ENCODE measurements around the gene NOD2. TPM values are rescaled to one million over a fixed set of nuclear protein-coding genes. Genes with fewer than 3 reads are reported as not detected.

The NOD2 gene
- total and polyA plus RNA-seq, 2 of the 13 experiments (the other 11 are each of a cell fraction or from before 2014, with no cell fraction given), result 0.27 to 0.81 TPM

DNA sequence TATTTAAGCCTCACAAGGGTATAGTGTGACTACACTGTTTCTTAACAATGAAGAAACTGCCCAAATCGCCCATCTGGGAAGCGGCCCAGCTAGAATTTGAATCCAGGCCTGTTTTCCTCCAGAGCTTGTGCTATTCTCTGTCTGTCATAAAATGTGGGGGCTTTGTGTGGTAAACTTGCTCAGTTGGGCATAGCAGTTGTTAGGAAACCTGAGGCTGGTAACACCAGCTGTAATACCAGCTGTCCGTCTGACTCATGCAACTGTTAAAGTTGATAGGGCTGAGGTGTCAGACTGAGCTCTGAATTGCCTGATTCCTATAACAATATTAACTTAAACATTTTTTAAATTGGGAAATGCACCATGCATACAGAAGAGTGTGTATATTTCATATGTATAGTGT lies 9.3 kb downstream of the NOD2 start:
- intact Hi-C loops (cut with micrococcal nuclease; ENCODE audit: unreplicated experiment) (no loop called here), in situ Hi-C loops (cut with HindIII; ENCODE audit: extremely low pct_ligation_motif_present, low pct_unique_long_range_greater_than_20kb) (no loop called here)
- no peak overlapping the region for H3K9ac ChIP-seq (ENCODE audit: insufficient read depth, low read depth, low read length)
- POLR2A ChIA-PET, result no interaction called here
- CTCF ChIA-PET (ENCODE audit: low intra/inter-chr PET ratio, low total read pairs), result no interaction called here
- H4K20me1 ChIP-seq (ENCODE audit: insufficient read depth, low read length), result no peaks in the 10 kb centered on the region
- peaks cover 25% of the 10 kb centered on the region for H3K9me3 ChIP-seq (ENCODE audit: low read length)
- no peak for ATAC-seq
- no peak for FAIRE-seq
- no peak overlapping the region for H3K4me2 ChIP-seq (ENCODE audit: low read depth, low read length)
- no peak overlapping the region for H3K27ac ChIP-seq (ENCODE audit: extremely low read length, insufficient read depth, low read length)
- DNase-seq (ENCODE audit: low spot score), result no peak
- H3K27me3 ChIP-seq (ENCODE audit: control insufficient read depth in 1 of 2, insufficient read depth in 2 of 2, low read length in 2 of 2), result 0 out of 5 replicates have a peak, but pooled peaks cover 0 to 7% of the 10 kb centered on the region in 2 experiments
- H3K4me3 ChIP-seq (replicated peaks in 1 of 3; ENCODE audit: insufficient read depth in 1 of 3, low read depth in 2 of 3, low read length in 3 of 3), result no peak overlapping the region
- no peaks in the 10 kb centered on the region for H3K79me2 ChIP-seq (ENCODE audit: insufficient read depth, low read length)
- 57% methylated on average over 3 of the region's 3 CpGs for WGBS (ENCODE audit: low lambda C conversion rate)
- BruUV-seq (replicated peaks), result no TSS peak
- peaks cover 23% of the 10 kb centered on the region for H3K4me1 ChIP-seq (ENCODE audit: insufficient read depth, low read length)
- TF ChIP-seq ZNF747 (CRISPR knock-in tag; IDR thresholded peaks at IDR 0.05; ENCODE audit: borderline replicate concordance) (no peak), ZSCAN25 (CRISPR knock-in tag; IDR thresholded peaks at IDR 0.05) (no peak), GATA4 (IDR thresholded peaks at IDR 0.05; ENCODE audit: borderline replicate concordance, low read depth) (no peak), MAFF (IDR thresholded peaks at IDR 0.05; ENCODE audit: low read depth, low read length) (no peak)
- TF ChIP-seq, protein P1, sequence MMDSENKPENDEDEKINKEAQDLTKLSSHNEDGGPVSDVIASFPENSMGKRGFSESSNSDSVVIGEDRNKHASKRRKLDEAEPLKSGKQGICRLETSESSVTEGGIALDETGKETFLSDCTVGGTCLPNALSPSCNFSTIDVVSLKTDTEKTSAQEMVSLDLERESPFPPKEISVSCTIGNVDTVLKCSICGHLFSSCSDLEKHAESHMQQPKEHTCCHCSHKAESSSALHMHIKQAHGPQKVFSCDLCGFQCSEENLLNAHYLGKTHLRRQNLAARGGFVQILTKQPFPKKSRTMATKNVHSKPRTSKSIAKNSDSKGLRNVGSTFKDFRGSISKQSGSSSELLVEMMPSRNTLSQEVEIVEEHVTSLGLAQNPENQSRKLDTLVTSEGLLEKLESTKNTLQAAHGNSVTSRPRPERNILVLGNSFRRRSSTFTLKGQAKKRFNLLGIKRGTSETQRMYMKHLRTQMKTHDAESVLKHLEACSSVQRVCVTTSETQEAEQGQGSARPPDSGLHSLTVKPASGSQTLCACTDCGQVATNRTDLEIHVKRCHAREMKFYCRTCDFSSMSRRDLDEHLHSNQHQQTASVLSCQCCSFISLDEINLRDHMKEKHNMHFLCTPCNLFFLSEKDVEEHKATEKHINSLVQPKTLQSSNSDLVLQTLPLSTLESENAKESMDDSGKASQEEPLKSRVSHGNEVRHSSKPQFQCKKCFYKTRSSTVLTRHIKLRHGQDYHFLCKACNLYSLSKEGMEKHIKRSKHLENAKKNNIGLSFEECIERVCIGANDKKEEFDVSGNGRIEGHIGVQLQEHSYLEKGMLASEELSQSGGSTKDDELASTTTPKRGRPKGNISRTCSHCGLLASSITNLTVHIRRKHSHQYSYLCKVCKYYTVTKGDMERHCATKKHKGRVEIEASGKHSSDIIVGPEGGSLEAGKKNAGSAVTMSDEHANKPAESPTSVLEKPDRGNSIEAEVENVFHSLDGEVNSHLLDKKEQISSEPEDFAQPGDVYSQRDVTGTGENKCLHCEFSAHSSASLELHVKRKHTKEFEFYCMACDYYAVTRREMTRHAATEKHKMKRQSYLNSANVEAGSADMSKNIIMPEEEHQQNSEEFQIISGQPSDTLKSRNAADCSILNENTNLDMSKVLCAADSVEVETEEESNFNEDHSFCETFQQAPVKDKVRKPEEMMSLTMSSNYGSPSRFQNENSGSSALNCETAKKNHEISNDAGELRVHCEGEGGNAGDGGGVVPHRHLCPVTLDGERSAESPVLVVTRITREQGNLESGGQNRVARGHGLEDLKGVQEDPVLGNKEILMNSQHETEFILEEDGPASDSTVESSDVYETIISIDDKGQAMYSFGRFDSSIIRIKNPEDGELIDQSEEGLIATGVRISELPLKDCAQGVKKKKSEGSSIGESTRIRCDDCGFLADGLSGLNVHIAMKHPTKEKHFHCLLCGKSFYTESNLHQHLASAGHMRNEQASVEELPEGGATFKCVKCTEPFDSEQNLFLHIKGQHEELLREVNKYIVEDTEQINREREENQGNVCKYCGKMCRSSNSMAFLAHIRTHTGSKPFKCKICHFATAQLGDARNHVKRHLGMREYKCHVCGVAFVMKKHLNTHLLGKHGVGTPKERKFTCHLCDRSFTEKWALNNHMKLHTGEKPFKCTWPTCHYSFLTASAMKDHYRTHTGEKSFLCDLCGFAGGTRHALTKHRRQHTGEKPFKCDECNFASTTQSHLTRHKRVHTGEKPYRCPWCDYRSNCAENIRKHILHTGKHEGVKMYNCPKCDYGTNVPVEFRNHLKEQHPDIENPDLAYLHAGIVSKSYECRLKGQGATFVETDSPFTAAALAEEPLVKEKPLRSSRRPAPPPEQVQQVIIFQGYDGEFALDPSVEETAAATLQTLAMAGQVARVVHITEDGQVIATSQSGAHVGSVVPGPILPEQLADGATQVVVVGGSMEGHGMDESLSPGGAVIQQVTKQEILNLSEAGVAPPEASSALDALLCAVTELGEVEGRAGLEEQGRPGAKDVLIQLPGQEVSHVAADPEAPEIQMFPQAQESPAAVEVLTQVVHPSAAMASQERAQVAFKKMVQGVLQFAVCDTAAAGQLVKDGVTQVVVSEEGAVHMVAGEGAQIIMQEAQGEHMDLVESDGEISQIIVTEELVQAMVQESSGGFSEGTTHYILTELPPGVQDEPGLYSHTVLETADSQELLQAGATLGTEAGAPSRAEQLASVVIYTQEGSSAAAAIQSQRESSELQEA (CRISPR knock-in tag; IDR thresholded peaks at IDR 0.05; ENCODE audit: not compliant biosample characterization), result no peak
- no peak overlapping the region for H2AFZ ChIP-seq (ENCODE audit: low read length)
- no peaks in the 10 kb centered on the region for H3K36me3 ChIP-seq (replicated peaks in 1 of 2; ENCODE audit: control insufficient read depth in 1 of 2, insufficient read depth in 2 of 2, low read length in 2 of 2)

Measured in HepG2 (cell line).